SK-N-SH (cell line): ENCODE results near the gene TMPRSS6. TPM values are rescaled to one million over a fixed set of nuclear protein-coding genes. Genes with fewer than 3 reads are reported as not detected.

Experiments
- CTCF ChIA-PET: fragments of 300-600, 350-600 bp; formaldehyde crosslinking; extraction: SDS; loops from one replicate; lab custom pipeline; 2021; lab: Yijun Ruan, JAX
- POLR2A ChIA-PET: fragments of 350-600 bp; sonication (Branson Sonifier 250); formaldehyde crosslinking; extraction: SDS; loops from one replicate; lab custom pipeline; 2020; ENCODE audit warnings: antibody characterized with exemption, inconsistent platforms; lab: Yijun Ruan, JAX
- DNase-seq: peaks from one replicate; pipeline ENCODE4 v3.0.0; 2012
- H2AFZ ChIP-seq: fragments of 200-600 bp; sonication (generic); 2 replicates; pipeline ENCODE4 v1.8.1; 2016; ENCODE audit warnings: antibody characterized with exemption, mild to moderate bottlenecking, low read depth
- H3F3A ChIP-seq: fragments of 200-600 bp; sonication (generic); replicated peaks from 2 replicates; pipeline ENCODE3; 2016; ENCODE audit warnings: antibody characterized with exemption, mild to moderate bottlenecking; ENCODE audit not compliant: insufficient read depth
- H3K27ac ChIP-seq, 2 experiments: fragments of 200-500 bp in 1 of 2; fragments of 200-600 bp in 1 of 2; sonication (Bioruptor generic) in 1 of 2; sonication (generic), shearing (Covaris generic) in 1 of 2; 2 replicates each; pipeline versions ENCODE4 v1.5.1 to v1.6.1; 2014 to 2016; ENCODE audit warnings: low read depth in 2 of 2, inconsistent platforms in 1 of 2, low read length in 1 of 2, mild to moderate bottlenecking in 1 of 2, mixed read lengths in 1 of 2
- H3K27me3 ChIP-seq: fragments of 200-600 bp; sonication (generic), shearing (Covaris generic); 2 replicates; pipeline ENCODE4 v1.6.1; 2016; ENCODE audit warnings: mixed run types; ENCODE audit not compliant: insufficient read depth
- H3K36me3 ChIP-seq, 2 experiments: fragments of 200-500 bp in 1 of 2; fragments of 200-600 bp in 1 of 2; sonication (Bioruptor generic) in 1 of 2; sonication (generic) in 1 of 2; replicated peaks in 1 of 2; 2 replicates each; pipeline versions ENCODE3 to v1.5.1; 2014 to 2016; ENCODE audit warnings: low read length in 1 of 2, mild to moderate bottlenecking in 1 of 2; ENCODE audit not compliant: insufficient read depth in 2 of 2, control insufficient read depth in 1 of 2
- H3K4me1 ChIP-seq, 2 experiments: fragments of 200-500 bp in 1 of 2; fragments of 200-600 bp in 1 of 2; sonication (Bioruptor generic) in 1 of 2; sonication (generic), shearing (Covaris generic) in 1 of 2; 2 replicates each; pipeline versions ENCODE4 v1.5.1 to v1.6.1; 2014 to 2016; ENCODE audit warnings: low read depth in 1 of 2, low read length in 1 of 2, mixed run types in 1 of 2; ENCODE audit not compliant: insufficient read depth in 2 of 2, control insufficient read depth in 1 of 2
- H3K4me2 ChIP-seq: fragments of 200-600 bp; sonication (generic), shearing (Covaris generic); 2 replicates; pipeline ENCODE4 v1.6.1; 2017; ENCODE audit warnings: mixed run types
- H3K4me3 ChIP-seq, 2 experiments: fragments of 200-500 bp in 1 of 2; fragments of 200-600 bp in 1 of 2; sonication (Bioruptor generic) in 1 of 2; sonication (generic), shearing (Covaris generic) in 1 of 2; 2 replicates each; pipeline versions ENCODE4 v1.5.1 to v1.8.1; 2014 to 2016; ENCODE audit warnings: low read depth in 2 of 2, inconsistent platforms in 1 of 2, low read length in 1 of 2, mild to moderate bottlenecking in 1 of 2, mixed read lengths in 1 of 2, moderate library complexity in 1 of 2
- H3K79me2 ChIP-seq: fragments of 200-600 bp; sonication (generic); 2 replicates; pipeline ENCODE4 v1.8.1; 2017; ENCODE audit warnings: mild to moderate bottlenecking; ENCODE audit not compliant: insufficient read depth
- H3K9ac ChIP-seq: fragments of 200-600 bp; sonication (generic); 2 replicates; pipeline ENCODE4 v1.6.1; 2017; ENCODE audit warnings: mixed run types
- H3K9me2 ChIP-seq: fragments of 200-600 bp; sonication (generic); 2 replicates; pipeline ENCODE4 v1.6.1; 2017; ENCODE audit warnings: mixed run types
- H3K9me3 ChIP-seq: fragments of 200-600 bp; sonication (generic); 2 replicates; pipeline ENCODE4 v1.6.1; 2017; ENCODE audit warnings: mixed run types, mild to moderate bottlenecking, moderate library complexity
- H4K20me1 ChIP-seq: fragments of 200-600 bp; sonication (generic); 2 replicates; pipeline ENCODE4 v1.6.1; 2017; ENCODE audit warnings: mild to moderate bottlenecking, mixed run types; ENCODE audit not compliant: insufficient read depth
- CHD2 ChIP-seq: fragments of 150-350 bp; IDR thresholded peaks from 2 replicates; pipeline ENCODE4 v1.6.1; 2018; ENCODE audit warnings: low read length; ENCODE audit not compliant: partially characterized antibody
- EZH2phosphoT487 ChIP-seq: fragments of 200-600 bp; sonication (generic); IDR thresholded peaks from 2 replicates; pipeline ENCODE4 v1.6.1; 2017; ENCODE audit warnings: low read depth, mixed run types, mild to moderate bottlenecking, antibody characterized with exemption, moderate library complexity, borderline replicate concordance
- FOXJ3 ChIP-seq: sonication (generic); formaldehyde crosslinking; IDR thresholded peaks from 2 replicates; pipeline ENCODE4 v1.5.1; 2020; ENCODE audit warnings: mild to moderate bottlenecking, missing genetic modification reagents
- FOXM1 ChIP-seq: IDR thresholded peaks from 2 replicates; pipeline ENCODE4 v1.4.0; 2012; ENCODE audit warnings: low read depth, mild to moderate bottlenecking
- JUND ChIP-seq: IDR thresholded peaks from 2 replicates; pipeline ENCODE4 v1.4.0; 2012
- MAX ChIP-seq: IDR thresholded peaks from 2 replicates; pipeline ENCODE4 v1.4.0; 2012; ENCODE audit warnings: low read depth
- MEF2A ChIP-seq: IDR thresholded peaks from 2 replicates; pipeline ENCODE4 v1.4.0; 2012; ENCODE audit warnings: low read depth, borderline replicate concordance
- MXI1 ChIP-seq: IDR thresholded peaks from 2 replicates; pipeline ENCODE4 v1.6.1; 2012; ENCODE audit warnings: mild to moderate bottlenecking, low read depth, low read length, improper control_type of control experiment
- NFIC ChIP-seq: IDR thresholded peaks from 2 replicates; pipeline ENCODE4 v1.4.0; 2012; ENCODE audit warnings: borderline replicate concordance
- PBX3 ChIP-seq: IDR thresholded peaks from 2 replicates; pipeline ENCODE4; 2012
- POLR2AphosphoS5 ChIP-seq: IDR thresholded peaks from 2 replicates; pipeline ENCODE4 v1.6.1; 2012; ENCODE audit warnings: low read depth, low read length
- RCOR1 ChIP-seq: fragments of 150-350 bp; IDR thresholded peaks from 2 replicates; pipeline ENCODE4 v1.6.1; 2017; ENCODE audit warnings: antibody characterized with exemption, low read length
- REST ChIP-seq: IDR thresholded peaks from 2 replicates; pipeline ENCODE4 v1.6.1; 2012; ENCODE audit warnings: mild to moderate bottlenecking, low read depth, low read length, moderate library complexity
- RFX5 ChIP-seq: IDR thresholded peaks from 2 replicates; pipeline ENCODE4 v1.6.1; 2012; ENCODE audit warnings: mild to moderate bottlenecking, improper control_type of control experiment, low read length
- SMC3 ChIP-seq: IDR thresholded peaks from 2 replicates; pipeline ENCODE4 v1.6.1; 2012; ENCODE audit warnings: low read depth, low read length, improper control_type of control experiment
- TAF1 ChIP-seq: IDR thresholded peaks from 2 replicates; pipeline ENCODE4 v1.6.1; 2012; ENCODE audit warnings: low read depth, mild to moderate bottlenecking, low read length, moderate library complexity, borderline replicate concordance
- YY1 ChIP-seq: IDR thresholded peaks from 2 replicates; pipeline ENCODE4 v1.4.0; 2012; ENCODE audit warnings: low read depth, mild to moderate bottlenecking
- WGBS: methylation state at CpG from one replicate; pipeline ENCODE4 v1.1.6; 2017; ENCODE audit warnings: low lambda C conversion rate; 5-methylcytosine and 5-hydroxymethylcytosine counted together
- polyA plus RNA-seq, 3 experiments: library from polyadenylated mRNA; depleted of rRNA; stranded (reverse); fragments of >200 nt; gene quantifications; 2 replicates each; pipeline ENCODE4 v1.2.3, GENCODE V29; 2012
- TF ChIP-seq, protein P1 (sequence below): fragments of 150-350 bp; IDR thresholded peaks from 2 replicates; pipeline ENCODE4 v1.6.1; 2017; ENCODE audit warnings: antibody characterized with exemption, low read length, low read depth, borderline replicate concordance
- TF ChIP-seq, protein P2 (sequence below): IDR thresholded peaks from 2 replicates; pipeline ENCODE4 v1.4.0; 2012; ENCODE audit warnings: low read depth, borderline replicate concordance

The TMPRSS6 gene
- polyA plus RNA-seq, 1 of the 3 experiments (the other 2 are of a cell fraction): not detected

DNA sequence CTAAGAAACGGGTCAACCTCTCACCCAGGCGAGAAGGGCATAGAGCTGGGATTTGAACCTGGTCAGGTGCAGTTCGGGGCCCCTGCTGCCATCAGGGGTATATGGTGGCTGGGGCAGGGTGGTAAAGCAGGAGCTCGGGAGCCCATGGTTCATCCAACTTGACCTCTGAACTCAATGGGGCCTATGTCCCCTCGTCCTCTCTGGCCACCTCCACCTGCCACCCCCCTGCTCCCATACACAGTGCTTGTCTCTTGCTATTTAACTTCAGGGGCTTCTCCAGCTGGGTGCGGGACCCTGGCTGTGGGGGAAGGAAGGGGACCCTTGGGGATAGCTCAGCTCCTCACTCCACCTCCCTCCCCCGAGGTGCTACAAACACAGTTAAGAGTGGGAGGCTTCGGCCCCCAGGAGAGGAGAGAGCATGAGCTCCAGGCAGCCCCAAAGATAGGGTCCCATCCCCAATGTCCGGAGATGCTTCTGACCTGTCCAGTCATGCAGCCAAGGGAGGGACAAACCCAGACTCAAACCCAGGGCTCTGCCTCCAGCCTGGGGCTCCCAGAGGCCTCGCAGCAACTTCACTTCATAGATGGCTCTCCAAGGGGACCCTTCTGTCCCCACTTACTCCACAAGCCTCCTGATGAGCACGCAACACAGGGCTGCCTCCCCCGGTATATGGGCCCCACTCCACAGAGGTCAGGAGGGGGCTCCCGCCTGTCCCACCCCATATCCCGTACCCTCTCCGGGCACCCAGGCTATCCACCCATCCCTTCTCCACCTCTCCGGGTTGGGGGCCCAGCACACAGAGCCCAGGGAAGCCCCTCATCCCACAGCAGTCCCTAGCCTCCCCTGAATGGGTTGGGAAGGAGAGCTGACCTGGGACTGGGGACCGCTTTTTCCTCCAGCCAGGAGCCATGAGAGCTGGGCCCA is 39.5 kb upstream of the TMPRSS6 start:
- CTCF ChIA-PET: interaction anchor here (1.3 to 1.4 kb wide), 2 partner anchors 18 to 50 kb away, joined by 3 to 5 read pairs; no protein-coding TSS in a partner anchor
- Histone ChIP-seq H3K4me3 (no peak overlapping the region), H4K20me1 (no peaks in the 10 kb centered on the region), H3K9ac (no peak overlapping the region), H3K9me2 (no peaks in the 10 kb centered on the region), H3K79me2 (no peaks in the 10 kb centered on the region), H3K36me3 (no peaks in the 10 kb centered on the region), H3K9me3 (no peaks in the 10 kb centered on the region), H3K27me3 (no peaks in the 10 kb centered on the region), H3K27ac (no peak overlapping the region), H3F3A (no peaks in the 10 kb centered on the region), H3K4me2 (no peak overlapping the region), H2AFZ (no peak overlapping the region), H3K4me1 (no peaks in the 10 kb centered on the region)
- 73% methylated on average over 15 of the region's 17 CpGs for WGBS
- TF ChIP-seq, protein P1, sequence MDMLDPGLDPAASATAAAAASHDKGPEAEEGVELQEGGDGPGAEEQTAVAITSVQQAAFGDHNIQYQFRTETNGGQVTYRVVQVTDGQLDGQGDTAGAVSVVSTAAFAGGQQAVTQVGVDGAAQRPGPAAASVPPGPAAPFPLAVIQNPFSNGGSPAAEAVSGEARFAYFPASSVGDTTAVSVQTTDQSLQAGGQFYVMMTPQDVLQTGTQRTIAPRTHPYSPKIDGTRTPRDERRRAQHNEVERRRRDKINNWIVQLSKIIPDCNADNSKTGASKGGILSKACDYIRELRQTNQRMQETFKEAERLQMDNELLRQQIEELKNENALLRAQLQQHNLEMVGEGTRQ: no peak
- TF ChIP-seq FOXM1: no peak
- no peak for TF ChIP-seq MEF2A
- no peak for TF ChIP-seq CHD2
- TF ChIP-seq, protein P2, sequence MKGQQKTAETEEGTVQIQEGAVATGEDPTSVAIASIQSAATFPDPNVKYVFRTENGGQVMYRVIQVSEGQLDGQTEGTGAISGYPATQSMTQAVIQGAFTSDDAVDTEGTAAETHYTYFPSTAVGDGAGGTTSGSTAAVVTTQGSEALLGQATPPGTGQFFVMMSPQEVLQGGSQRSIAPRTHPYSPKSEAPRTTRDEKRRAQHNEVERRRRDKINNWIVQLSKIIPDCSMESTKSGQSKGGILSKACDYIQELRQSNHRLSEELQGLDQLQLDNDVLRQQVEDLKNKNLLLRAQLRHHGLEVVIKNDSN: no peak
- TF ChIP-seq RCOR1: no peak
- TF ChIP-seq YY1: no peak
- TF ChIP-seq PBX3: no peak
- TF ChIP-seq SMC3: no peak
- no peak for TF ChIP-seq RFX5
- POLR2A ChIA-PET: no interaction called here
- no peak for DNase-seq

DNA sequence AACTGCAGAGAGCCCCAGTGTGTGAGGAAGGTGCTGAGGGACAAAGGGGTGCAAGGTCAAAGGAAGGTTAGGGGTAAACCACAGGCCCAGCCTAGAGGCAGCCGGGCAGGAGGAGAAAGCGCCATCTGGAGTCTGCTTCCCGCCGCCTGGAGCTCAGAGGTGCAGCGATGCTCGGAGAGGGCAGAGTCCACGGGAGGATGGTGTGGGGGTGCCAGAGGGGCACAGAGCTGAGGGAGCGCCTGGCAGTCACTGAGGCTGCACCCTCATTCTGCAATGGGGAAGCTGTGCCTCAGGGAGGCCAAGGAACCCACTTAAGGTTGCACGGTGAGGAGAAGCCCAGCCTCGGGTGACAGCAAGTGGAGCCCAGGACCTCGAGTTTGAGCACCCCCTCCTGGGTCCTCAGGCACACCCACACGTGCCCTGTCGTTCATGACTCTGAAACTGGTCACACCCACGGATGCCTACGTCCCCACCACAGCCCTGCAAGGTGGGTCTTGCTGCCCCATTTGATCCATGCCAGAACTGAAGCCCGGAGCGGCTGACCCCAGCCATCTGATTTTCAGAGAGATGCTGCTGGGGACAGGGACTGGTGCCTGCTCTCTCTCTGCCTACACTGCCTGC is 38.6 kb upstream of the TMPRSS6 start:
- H3K79me2 ChIP-seq: no peaks in the 10 kb centered on the region
- no peaks in the 10 kb centered on the region for H3K9me2 ChIP-seq
- no peak overlapping the region for H3K27ac ChIP-seq
- no peak for DNase-seq
- H3K36me3 ChIP-seq: no peaks in the 10 kb centered on the region
- no peaks in the 10 kb centered on the region for H3K27me3 ChIP-seq
- H2AFZ ChIP-seq: no peak overlapping the region
- H3K4me2 ChIP-seq: no peak overlapping the region
- H3F3A ChIP-seq: no peaks in the 10 kb centered on the region
- no peak for TF ChIP-seq NFIC
- TF ChIP-seq TAF1: no peak
- no peak for TF ChIP-seq MXI1
- no peak for TF ChIP-seq POLR2AphosphoS5
- TF ChIP-seq JUND: no peak
- no peak for TF ChIP-seq REST
- TF ChIP-seq MAX: no peak
- TF ChIP-seq RCOR1: no peak
- no peak for TF ChIP-seq MEF2A
- no peak for TF ChIP-seq EZH2phosphoT487
- TF ChIP-seq FOXJ3 (CRISPR knock-in tag): no peak
- no peak overlapping the region for H3K4me3 ChIP-seq
- ChIA-PET CTCF (interaction anchor here (1.3 kb wide), 1 partner anchor 19 kb away, joined by 5 read pairs; no protein-coding TSS in a partner anchor), POLR2A (no interaction called here)
- WGBS: 74% methylated on average over 15 of the region's 17 CpGs
- no peaks in the 10 kb centered on the region for H4K20me1 ChIP-seq
- no peak overlapping the region for H3K9ac ChIP-seq
- no peaks in the 10 kb centered on the region for H3K9me3 ChIP-seq
- H3K4me1 ChIP-seq: no peaks in the 10 kb centered on the region
